Stimulated activated effector memory CD8-positive, alpha-beta T cell treated with anti-CD3 and anti-CD28 coated beads, Interleukin-12 subunit alpha, Interleukin-12 subunit beta, amount 100 ng/mL, for 72 hours (primary cell): ENCODE measurements around the gene SAPCD1.

ENCODE experiments used
- ATAC-seq: fragments of 150-1000 bp; cut with Tn5 transposase; 2 replicates; pipeline ENCODE4 v1.10.0; 2021
- DNase-seq, 2 donors: peaks; one replicate each; pipeline ENCODE4 v3.0.0; 2021 to 2022; ENCODE audit warnings: low spot score in 2 of 2
- H3K27ac Mint-ChIP-seq: one replicate; pipeline ENCODE4 v1.8.0; 2022; ENCODE audit warnings: mild to moderate bottlenecking, mixed read lengths
- H3K36me3 Mint-ChIP-seq: one replicate; pipeline ENCODE4 v1.8.0; 2022; ENCODE audit warnings: mild to moderate bottlenecking, mixed read lengths
- H3K4me1 Mint-ChIP-seq: one replicate; pipeline ENCODE4 v1.8.0; 2022; ENCODE audit warnings: mixed read lengths
- H3K4me3 Mint-ChIP-seq: one replicate; pipeline ENCODE4 v1.8.0; 2022; ENCODE audit warnings: mild to moderate bottlenecking, mixed read lengths
- H3K9me3 Mint-ChIP-seq: one replicate; pipeline ENCODE4 v1.8.0; 2022; ENCODE audit warnings: mixed read lengths

SAPCD1 gene

DNA sequence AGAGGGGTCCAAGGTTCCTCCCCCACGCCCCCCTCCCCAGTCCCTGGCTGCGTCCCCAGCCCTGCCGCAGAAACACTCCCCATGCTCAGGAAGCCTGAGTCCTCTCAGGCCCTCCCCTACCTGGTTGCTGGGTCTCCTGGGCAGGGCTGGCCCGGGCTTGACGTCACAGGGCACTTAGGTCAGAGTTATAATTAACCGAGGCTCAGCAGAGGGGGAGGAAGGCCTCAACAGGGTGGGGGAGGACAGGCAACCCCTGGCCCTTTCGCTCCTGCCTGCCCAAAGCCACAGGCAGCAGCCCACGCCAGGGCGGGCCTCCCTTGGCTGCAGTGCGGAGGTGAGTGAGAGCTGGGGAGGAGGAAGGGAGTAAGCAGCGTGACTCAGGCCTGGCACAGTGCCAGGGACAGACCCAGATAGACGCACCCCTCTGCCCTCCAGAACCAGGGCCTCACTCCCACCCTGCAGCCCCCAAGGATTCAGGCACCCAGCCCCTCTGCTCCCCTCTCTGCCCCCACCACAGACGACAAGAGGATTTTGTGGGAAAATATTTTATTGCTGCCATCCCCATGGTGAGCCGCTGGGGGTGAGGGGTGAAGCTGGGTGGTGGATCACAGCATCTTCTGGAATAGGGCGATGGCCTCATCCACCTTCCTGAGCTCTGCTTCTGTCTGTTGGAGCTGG is 14.7 kb downstream of the SAPCD1 start, which contains the start of gene VWA7:
Gene VWA7 (minus strand): TSS at position 340 of the 678 bp plus-strand sequence. CDS start 549 bp downstream, outside the sequence.
- Mint-ChIP-seq H3K27ac (peak within 1 kb of the TSS; percentile 91), H3K4me1 (peaks cover 39% of the 10 kb centered on the region), H3K36me3 (peaks cover 37% of the 10 kb centered on the region), H3K4me3 (peak within 1 kb of the TSS; percentile 68), H3K9me3 (no peaks in the 10 kb centered on the region)
- DNase-seq (peak; percentile 67 to 82), ATAC-seq (peak; percentile 94)

DNA sequence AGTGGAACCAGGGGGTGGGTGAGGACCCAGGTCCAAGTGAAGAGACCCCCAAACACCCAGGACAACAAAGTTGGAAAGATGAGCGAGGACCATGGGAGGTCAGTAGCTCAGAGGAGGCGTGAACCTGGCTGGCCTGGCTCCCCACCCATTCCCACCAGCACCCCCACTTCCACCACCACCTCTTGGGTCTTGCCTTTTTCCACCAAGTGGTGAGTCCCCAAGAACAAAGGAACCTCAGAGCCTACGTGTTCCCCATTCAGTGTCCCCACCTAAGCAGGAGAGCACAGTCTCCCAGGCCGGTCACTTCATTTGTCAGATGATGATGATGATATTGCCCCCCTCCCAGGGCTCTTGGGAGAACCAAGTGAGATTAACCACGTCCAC is 15.2 kb downstream of the SAPCD1 start:
- Mint-ChIP-seq H3K36me3 (peaks cover 42% of the 10 kb centered on the region), H3K4me3 (peak overlapping the region; percentile 68), H3K9me3 (no peaks in the 10 kb centered on the region), H3K27ac (peak overlapping the region; percentile 91), H3K4me1 (peaks cover 36% of the 10 kb centered on the region)
- ATAC-seq (no peak), DNase-seq (no peak)

DNA sequence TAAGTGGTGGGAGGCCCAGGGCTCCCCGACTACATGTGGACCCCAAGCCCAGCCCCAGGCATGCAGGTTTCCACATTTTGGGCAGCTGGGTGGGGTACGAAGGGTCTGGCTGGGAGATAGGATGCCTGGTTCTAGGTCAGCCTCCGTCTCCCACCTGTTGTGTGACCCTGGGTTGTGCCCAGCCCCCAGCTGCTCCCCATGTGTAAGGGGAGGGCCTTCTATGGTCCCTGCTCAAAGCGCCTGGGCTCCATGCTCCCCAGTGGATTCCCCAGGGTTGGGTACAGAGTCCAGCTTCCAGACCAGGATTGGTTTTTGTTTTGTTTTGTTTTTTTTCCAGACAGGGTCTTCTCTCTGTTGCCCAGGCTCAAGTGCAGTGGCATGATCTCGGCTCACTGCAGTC is 15.7 kb downstream of the SAPCD1 start:
- peak overlapping the region; percentile 91 for H3K27ac Mint-ChIP-seq
- no peaks in the 10 kb centered on the region for H3K9me3 Mint-ChIP-seq
- DNase-seq: no peak
- ATAC-seq: no peak
- H3K4me3 Mint-ChIP-seq: no peak overlapping the region
- peaks cover 48% of the 10 kb centered on the region for H3K36me3 Mint-ChIP-seq
- peaks cover 31% of the 10 kb centered on the region for H3K4me1 Mint-ChIP-seq

DNA sequence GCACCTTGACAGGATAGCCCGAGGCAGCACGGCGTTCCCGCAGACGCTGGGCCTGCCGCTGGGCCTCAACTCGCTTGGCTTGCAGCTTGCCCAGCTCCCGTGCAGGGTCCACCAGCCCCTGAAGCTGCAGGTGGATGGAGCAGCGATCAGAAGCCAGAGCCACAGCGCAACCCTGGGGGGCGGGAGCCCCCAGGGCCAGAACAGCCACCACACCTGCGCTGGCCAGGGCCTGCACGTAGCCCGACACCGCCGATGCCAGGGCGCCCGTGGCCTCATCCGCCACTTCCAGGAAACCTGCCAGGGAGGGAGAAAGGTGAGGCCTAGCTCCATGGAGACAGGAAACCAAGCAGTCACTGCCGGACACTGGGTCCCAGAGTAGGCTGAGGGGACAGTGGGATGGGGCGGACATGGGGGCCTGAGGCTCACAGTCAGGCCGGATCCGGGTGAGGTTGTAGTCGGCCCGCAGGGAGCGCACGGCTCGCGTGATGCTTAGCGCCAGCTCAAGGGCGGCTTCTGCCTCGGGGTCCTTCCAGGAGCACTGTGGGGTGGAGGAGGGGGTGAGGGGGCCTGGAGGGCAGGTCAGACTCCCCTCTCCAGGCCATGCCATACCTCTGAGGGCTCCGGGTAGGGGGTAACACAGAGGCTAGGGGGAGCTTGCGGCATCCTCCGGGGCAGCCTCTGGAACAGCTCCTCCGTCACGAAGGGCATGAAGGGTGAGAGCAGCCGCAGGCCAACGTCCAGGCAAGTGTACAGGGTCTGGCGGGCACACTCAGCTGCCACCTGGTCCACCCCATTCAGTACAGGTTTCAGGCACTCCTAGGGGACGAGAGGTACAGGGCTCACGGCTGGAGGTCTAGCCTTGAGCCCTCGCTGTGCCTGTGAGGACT is 16.8 kb downstream of the SAPCD1 start:
- Mint-ChIP-seq H3K36me3 (peaks cover 58% of the 10 kb centered on the region), H3K4me3 (no peak overlapping the region), H3K9me3 (no peaks in the 10 kb centered on the region), H3K27ac (no peak overlapping the region), H3K4me1 (peaks cover 35% of the 10 kb centered on the region)
- DNase-seq: no peak
- ATAC-seq: no peak

DNA sequence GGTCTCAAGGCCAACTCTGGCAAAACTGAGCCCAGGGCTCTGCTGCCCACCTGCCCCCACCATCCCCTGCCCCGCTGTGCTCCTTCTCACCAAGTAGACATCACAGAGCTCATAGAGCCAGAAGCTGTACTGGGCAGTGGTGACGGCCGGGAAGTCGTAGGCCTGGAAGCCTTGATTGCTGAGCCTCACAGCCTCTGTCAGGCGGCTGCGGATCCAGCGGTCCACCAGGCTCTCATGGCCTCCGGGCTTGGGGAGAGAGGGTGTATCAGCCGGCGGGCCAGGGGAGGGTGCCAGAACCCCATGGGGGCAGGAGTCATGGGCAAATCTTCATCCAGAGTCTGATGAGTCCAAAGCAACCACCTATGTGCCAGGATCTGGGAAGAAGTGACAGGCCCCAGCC is 17.5 kb downstream of the SAPCD1 start:
- H3K27ac Mint-ChIP-seq: no peak overlapping the region
- DNase-seq (no peak), ATAC-seq (no peak)
- no peak overlapping the region for H3K4me3 Mint-ChIP-seq
- H3K4me1 Mint-ChIP-seq: peaks cover 41% of the 10 kb centered on the region
- no peaks in the 10 kb centered on the region for H3K9me3 Mint-ChIP-seq
- peaks cover 65% of the 10 kb centered on the region for H3K36me3 Mint-ChIP-seq

DNA sequence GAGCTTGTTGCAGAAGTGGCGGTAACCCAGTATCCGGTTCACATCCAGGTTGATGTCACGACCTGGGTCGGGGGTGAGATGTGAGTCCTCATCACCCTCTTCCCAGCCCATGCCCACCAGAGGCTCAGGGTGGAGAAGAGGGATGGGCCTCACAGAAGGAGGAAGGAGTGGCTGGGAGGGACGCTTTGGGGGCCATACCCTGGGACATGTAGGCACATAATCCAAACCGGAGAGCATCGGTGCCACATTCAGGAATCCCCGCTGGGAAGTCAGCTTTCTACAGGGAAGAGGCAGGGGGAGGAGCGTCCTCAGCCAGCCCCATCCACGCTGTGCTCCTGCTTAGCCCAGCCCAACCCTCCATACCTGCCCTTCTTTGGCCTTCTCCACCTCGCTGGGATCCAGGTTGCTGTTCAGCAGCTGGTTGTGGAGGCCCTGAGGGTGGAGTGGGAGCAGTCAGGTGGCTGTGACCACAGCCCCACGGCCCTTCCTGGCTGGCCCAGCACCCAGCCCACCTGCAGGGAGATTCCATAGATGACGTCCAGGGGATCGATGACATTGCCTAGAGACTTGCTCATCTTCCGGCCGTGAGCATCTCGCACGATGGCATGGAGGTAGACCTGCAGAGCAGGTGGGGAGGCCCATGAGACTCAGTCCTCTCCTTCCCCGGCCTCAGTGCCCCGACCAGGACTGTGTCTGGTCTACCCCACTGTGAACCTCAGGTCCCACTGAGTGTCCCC is 18.2 kb downstream of the SAPCD1 start:
- ATAC-seq: no peak
- peaks cover 34% of the 10 kb centered on the region for H3K4me1 Mint-ChIP-seq
- peak overlapping the region; percentile 29 for H3K27ac Mint-ChIP-seq
- no peak for DNase-seq
- H3K36me3 Mint-ChIP-seq: peaks cover 73% of the 10 kb centered on the region
- H3K9me3 Mint-ChIP-seq: no peaks in the 10 kb centered on the region
- no peak overlapping the region for H3K4me3 Mint-ChIP-seq

DNA sequence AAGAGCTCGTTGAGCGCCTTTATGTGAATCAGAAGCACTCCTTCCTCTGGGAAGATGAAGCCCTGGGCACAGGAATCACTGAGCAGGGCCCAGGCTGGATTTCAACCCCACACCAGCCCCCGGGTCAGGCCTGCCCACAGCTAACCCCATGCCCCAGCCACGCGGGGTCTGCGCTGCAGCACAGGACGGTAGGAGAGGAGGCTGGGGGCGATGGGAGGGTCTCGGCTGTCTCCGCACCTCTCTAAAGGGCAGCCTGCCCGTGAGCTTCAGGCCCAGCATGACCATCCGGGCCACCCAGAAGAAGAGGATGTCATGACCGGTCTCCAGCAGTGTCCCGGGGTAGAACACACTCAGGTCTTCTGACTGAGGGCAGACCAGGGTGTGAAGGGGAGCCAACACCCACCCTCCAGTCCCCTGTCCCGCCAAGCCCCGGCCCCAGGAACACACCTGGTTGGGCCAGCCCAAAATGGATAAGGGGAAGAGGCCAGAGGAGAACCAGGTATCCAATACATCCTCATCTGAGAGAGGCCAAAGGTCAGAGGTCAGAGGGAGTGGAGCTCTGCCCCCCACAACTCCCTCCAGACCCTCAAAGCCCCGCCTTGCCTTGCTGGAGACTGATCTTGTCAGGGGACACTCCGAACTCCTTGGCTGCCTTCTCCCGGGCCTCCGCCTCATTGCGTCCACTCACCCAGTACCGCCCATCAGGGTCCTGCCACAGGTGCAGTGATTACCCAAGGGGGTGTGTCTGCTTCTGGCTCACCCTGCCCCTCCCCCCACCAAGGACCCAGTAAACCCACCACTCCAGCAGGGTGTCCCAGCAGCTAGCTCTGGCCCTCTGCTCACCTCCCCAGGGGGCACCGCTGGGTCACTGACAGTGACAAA is 19.0 kb downstream of the SAPCD1 start:
- H3K36me3 Mint-ChIP-seq: peaks cover 81% of the 10 kb centered on the region
- ATAC-seq (no peak), DNase-seq (no peak)
- peaks cover 26% of the 10 kb centered on the region for H3K4me1 Mint-ChIP-seq
- H3K4me3 Mint-ChIP-seq: no peak overlapping the region
- H3K9me3 Mint-ChIP-seq: no peaks in the 10 kb centered on the region
- peak overlapping the region; percentile 29 for H3K27ac Mint-ChIP-seq

DNA sequence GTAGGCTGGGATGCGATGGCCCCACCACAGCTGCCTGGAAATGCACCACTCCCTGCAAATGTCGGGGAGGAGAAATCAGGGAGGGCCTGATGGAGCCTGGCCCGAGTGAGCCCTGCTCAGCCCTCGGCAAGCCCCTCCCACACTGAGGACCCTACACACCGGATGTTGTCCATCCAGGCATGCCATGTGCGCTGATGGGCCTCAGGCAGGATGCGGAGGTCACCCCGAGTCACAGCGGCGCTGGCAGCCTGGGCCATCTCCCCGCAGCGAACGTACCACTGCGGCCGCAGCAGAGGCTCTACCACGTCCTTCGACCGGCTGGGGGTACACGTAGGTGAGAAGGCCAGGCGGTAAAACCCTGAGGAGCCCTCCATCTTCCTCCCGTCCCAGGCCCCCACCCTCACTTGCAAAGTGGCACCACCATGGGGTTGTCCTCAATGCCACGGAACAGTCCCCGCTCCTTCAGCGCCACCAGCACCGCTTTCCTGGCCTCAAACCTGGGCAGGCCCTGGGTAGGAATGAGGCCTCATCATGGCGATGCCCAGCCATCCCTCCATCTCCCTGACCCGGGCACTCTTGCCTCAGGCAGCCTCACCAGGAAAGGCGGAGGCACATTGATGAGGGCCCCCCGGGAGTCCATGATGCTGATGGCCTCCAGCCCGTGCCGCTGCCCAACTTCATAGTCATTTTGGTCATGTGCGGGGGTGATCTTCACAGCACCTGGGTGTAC is 19.8 kb downstream of the SAPCD1 start:
- peaks cover 18% of the 10 kb centered on the region for H3K4me1 Mint-ChIP-seq
- H3K4me3 Mint-ChIP-seq: no peak overlapping the region
- peaks cover 82% of the 10 kb centered on the region for H3K36me3 Mint-ChIP-seq
- peak overlapping the region; percentile 45 for H3K27ac Mint-ChIP-seq
- H3K9me3 Mint-ChIP-seq: no peaks in the 10 kb centered on the region
- DNase-seq (no peak), ATAC-seq (no peak)

DNA sequence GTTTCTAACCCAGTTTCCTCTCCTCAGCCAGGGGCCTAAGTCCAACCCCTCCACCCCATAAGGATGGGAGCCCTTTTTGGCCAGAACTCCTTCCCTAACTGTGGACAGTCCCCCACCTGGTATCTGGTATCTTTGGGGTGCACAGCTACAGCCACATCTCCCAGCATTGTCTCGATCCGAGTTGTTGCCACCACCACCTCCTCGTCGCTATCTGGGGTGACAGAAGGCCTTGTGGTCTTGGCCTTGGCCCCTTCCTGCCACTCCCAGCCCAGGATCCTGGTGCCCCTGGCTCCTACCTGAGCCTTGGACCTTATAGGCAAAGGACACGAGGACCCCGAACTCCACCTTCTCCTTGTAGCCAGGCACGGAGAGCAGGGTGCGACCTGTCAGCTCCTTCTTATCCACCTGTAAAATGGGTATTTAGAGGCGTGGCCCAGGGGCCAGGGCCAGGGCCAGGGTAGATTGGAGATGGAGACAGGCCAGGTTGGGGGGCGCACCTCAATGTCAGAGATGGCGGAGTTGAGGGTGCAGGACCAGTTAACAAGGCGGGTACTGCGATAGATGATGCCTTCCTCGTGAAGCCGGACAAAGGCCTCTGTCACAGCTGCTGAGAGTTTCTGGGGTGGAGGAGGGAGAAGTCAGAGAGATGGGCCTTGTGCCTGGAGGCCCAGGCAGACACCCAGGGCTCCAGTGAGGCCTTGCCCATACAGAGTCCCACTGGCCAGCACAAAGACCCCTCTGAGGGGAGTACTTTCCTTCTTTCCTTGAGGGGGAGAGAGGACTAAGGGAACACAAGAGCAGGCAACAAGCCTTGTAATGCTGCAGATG is 21.9 kb downstream of the SAPCD1 start:
- DNase-seq (no peak), ATAC-seq (no peak)
- Mint-ChIP-seq H3K4me3 (no peak overlapping the region), H3K27ac (peak overlapping the region; percentile 64), H3K4me1 (peaks cover 10% of the 10 kb centered on the region), H3K36me3 (peaks cover 89% of the 10 kb centered on the region), H3K9me3 (no peaks in the 10 kb centered on the region)

DNA sequence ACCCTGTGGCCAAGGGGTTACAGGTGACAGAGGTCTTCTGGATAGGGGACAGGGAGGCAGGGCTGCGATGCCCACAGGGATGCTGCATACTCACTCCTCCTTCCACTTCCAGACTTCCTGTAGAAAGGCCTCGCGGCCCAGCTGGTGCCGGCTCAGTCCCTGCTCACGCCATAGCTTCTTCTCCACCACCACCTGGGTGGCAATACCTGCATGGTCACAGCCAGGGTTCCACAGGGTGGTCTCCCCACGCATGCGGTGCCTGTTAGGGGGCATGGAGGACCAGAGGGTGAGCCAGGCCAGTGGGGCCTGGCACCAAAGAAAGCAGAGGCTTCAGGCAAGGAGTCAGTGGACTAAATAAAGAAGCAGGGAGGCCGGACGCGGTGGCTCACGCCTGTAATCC is 23.0 kb downstream of the SAPCD1 start:
- Mint-ChIP-seq H3K4me3 (no peak overlapping the region), H3K27ac (peak overlapping the region; percentile 64), H3K4me1 (peaks cover 10% of the 10 kb centered on the region), H3K9me3 (no peaks in the 10 kb centered on the region), H3K36me3 (peaks cover 91% of the 10 kb centered on the region)
- DNase-seq (no peak), ATAC-seq (no peak)

DNA sequence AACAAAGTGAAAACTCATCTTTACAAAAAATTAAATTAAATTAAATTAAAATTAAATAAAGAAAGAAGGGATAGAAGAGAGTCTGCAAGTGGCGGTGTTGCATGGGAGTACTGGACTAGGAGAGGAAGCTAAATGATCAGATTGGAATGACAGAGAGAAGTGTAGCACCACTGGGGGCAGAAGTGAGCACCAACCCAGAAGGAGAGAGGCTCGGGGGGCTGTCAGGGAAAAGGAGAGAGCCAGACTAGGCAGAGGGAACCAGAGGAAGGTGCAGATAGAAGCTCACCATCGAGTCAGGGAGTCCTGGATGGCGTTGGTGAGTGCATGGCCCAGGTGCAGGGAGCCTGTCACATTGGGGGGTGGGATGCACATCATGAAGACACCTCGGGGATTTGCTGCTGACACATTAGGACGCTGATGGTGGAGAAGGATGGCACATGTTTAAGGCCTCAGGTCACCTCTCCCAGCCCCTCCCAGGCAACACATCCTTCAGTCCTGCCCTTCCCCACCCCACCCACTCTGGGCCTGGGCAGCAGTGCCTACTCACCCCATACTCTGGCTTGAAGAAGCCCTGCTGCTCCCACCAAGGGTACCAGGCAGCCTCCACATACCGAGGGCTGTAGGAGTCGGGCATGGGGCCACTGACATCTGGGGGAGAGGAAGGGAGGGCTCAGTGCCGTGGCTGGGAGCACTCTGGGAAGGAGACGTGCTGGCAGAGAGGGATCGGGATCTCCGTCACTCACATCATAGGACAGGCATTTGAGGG is 29.1 kb downstream of the SAPCD1 start:
- no peak for ATAC-seq
- H3K4me1 Mint-ChIP-seq: peaks cover 36% of the 10 kb centered on the region
- H3K9me3 Mint-ChIP-seq: no peaks in the 10 kb centered on the region
- no peak overlapping the region for H3K4me3 Mint-ChIP-seq
- H3K36me3 Mint-ChIP-seq: peaks cover 78% of the 10 kb centered on the region
- H3K27ac Mint-ChIP-seq: peak overlapping the region; percentile 99
- DNase-seq: no peak

DNA sequence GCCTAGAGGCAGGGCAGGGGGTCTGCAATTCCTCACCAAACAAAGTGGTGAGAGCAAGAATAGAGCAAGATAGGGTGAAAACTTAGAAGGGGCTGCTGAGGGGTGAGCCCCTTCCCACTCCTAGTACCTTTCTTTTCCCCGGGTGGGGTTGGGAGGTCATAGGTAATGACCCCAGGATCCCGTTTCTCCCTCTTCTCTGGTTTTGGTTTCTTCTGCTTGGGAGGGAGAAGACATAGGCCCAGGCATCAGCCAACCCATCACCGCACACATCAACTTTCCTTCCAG is 29.6 kb downstream of the SAPCD1 start:
- H3K9me3 Mint-ChIP-seq: no peaks in the 10 kb centered on the region
- peaks cover 73% of the 10 kb centered on the region for H3K36me3 Mint-ChIP-seq
- H3K27ac Mint-ChIP-seq: peak overlapping the region; percentile 99
- H3K4me1 Mint-ChIP-seq: peaks cover 36% of the 10 kb centered on the region
- DNase-seq (no peak), ATAC-seq (no peak)
- H3K4me3 Mint-ChIP-seq: no peak overlapping the region

DNA sequence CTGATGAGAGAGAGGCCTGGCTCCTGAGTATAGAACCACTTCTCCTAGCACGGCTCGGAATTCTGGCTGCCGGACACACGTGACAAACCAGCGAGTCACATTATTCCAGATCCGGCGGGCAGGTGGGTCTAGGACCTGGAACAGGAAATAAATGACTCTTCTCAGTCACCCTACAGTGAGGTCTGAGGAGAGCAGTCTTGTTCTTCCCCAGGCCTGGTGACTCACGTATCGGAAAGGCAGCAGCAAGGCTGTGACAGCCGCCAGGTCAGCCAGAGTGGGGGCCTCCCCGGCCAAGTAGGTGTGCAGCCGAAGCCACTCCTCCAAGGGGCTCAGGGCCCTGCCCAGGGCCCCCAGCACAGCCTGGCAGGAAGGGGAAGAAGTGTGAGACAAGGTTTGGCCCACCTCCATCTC is 30.3 kb downstream of the SAPCD1 start:
- DNase-seq (no peak), ATAC-seq (no peak)
- Mint-ChIP-seq H3K27ac (peak overlapping the region; percentile 99), H3K36me3 (peaks cover 68% of the 10 kb centered on the region), H3K9me3 (no peaks in the 10 kb centered on the region), H3K4me3 (peak overlapping the region; percentile 95), H3K4me1 (peaks cover 40% of the 10 kb centered on the region)
